GM13977 (cell line): ENCODE measurements around the gene CWC25.
"Not testable (repeated sequence)": the region's sequence is repeated elsewhere in the genome, so short reads cannot be mapped to it uniquely, and the experiment has no call there.

ENCODE experiments used
- DNase-seq: peaks from one replicate; pipeline ENCODE4 v3.0.0; 2012; ENCODE audit warnings: low spot score
- CTCF ChIP-seq: IDR thresholded peaks from 2 replicates; pipeline ENCODE4 v1.5.1; 2012; ENCODE audit warnings: mild to moderate bottlenecking, control low read depth; ENCODE audit not compliant: insufficient read depth; ENCODE audit errors: extremely low read depth, missing control alignments
- in situ Hi-C: fragments of 300-500 bp; cut with MboI; formaldehyde crosslinking; loops from one replicate; pipeline ENCODE4 v1.12.0; 2022; ENCODE audit warnings: low sequenced_read_pairs, low pct_unique_long_range_greater_than_20kb, mixed read lengths, inconsistent platforms; ENCODE audit not compliant: unreplicated experiment

CWC25 gene

GRCh38 chr17:38797158-38797490, 28.0 kb downstream of the CWC25 start:
- in situ Hi-C loops = no loop called here
- DNase-seq = no peak
- no peak for TF ChIP-seq CTCF

- in situ Hi-C loops = no loop called here
- no peak for TF ChIP-seq CTCF
- DNase-seq = no peak
These were observed 28.5 kb downstream of the CWC25 start for GRCh38 chr17:38796451-38797157.

GRCh38 chr17:38794221-38794620, 30.9 kb downstream of the CWC25 start:
- in situ Hi-C loops = no loop called here
- TF ChIP-seq CTCF = no peak
- DNase-seq = no peak

GRCh38 chr17:38791162-38791561, 34.0 kb downstream of the CWC25 start:
- no peak for DNase-seq
- in situ Hi-C loops = no loop called here
- TF ChIP-seq CTCF = no peak

- not testable (repeated sequence) for DNase-seq
These were observed 34.9 kb downstream of the CWC25 start for GRCh38 chr17:38790148-38790707.

GRCh38 chr17:38789185-38789584, 35.9 kb downstream of the CWC25 start:
- no peak for DNase-seq
- in situ Hi-C loops = no loop called here
- TF ChIP-seq CTCF = no peak

More at GRCh38 chr17:38790148-38790707, 34.9 kb downstream of the CWC25 start:
- in situ Hi-C loops = not testable (repeated sequence)

- DNase-seq, in situ Hi-C loops: not testable (repeated sequence)
These were observed 37.1 kb downstream of the CWC25 start for GRCh38 chr17:38787999-38788398.
